GM12891 (cell line): Measurements from ENCODE around the gene KLK13.

Experiments
- DNase-seq: peaks from one replicate; pipeline ENCODE4 v3.0.0; 2011; ENCODE audit warnings: low spot score; ENCODE audit not compliant: insufficient read length
- FAIRE-seq: peaks from 2 replicates; lab custom pipeline; 2011; peaks lifted over from hg19 to GRCh38; lab: Jason Lieb, UNC
- PAX5 ChIP-seq: IDR thresholded peaks from 2 replicates; pipeline ENCODE4 v1.6.1; 2011; ENCODE audit warnings: low read length, moderate library complexity, mild to moderate bottlenecking; ENCODE audit not compliant: insufficient read depth, severe bottlenecking
- POLR2A ChIP-seq: IDR thresholded peaks from 2 replicates; pipeline ENCODE4 v1.6.1; 2011; ENCODE audit warnings: low read depth, low read length, control low read depth
- POLR2AphosphoS5 ChIP-seq: IDR thresholded peaks from 2 replicates; pipeline ENCODE4 v1.6.1; 2011; ENCODE audit warnings: low read depth, low read length, control low read depth
- POU2F2 ChIP-seq: IDR thresholded peaks from 2 replicates; pipeline ENCODE4 v1.6.1; 2011; ENCODE audit warnings: low read depth, mild to moderate bottlenecking, control low read depth, low read length, moderate library complexity
- SPI1 ChIP-seq: IDR thresholded peaks from 2 replicates; pipeline ENCODE4 v1.6.1; 2011; ENCODE audit warnings: low read depth, low read length, control low read depth
- TAF1 ChIP-seq: IDR thresholded peaks from 2 replicates; pipeline ENCODE4 v1.6.1; 2011; ENCODE audit warnings: low read depth, low read length, control low read depth

KLK13 gene

GRCh38 chr19:51091895-51092873 lies 27.3 kb upstream of the KLK13 start:
- FAIRE-seq, result no peak
- TF ChIP-seq POLR2A, result no peak
- TF ChIP-seq PAX5, result no peak
- no peak for TF ChIP-seq POLR2AphosphoS5
- TF ChIP-seq SPI1, result no peak
- TF ChIP-seq POU2F2, result no peak
- TF ChIP-seq TAF1, result no peak
- no peak for DNase-seq

DNA sequence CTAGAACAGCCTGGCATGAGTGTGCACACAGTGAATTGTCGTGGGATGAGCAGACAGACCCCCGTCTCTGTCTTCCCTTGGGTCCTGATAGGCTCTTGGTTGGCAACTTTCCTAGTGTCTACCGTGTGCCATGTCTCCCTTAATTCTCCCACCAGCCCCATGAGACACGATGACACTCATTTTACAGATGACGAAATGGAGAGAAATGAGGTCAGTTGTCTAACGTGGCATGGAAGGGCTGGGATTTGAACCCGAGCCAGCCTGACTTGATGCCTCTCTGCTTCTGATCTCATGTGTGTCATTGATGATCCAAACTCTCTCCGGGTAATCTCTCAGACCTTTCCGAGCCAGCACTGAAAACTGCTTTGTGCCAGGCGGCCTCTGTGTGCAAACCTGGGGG lies 26.2 kb upstream of the KLK13 start:
- TF ChIP-seq PAX5, result no peak
- TF ChIP-seq POU2F2, result no peak
- no peak for TF ChIP-seq SPI1
- no peak for TF ChIP-seq POLR2A
- no peak for TF ChIP-seq TAF1
- DNase-seq (no peak), FAIRE-seq (no peak)

- TF ChIP-seq SPI1 (no peak), PAX5 (no peak), TAF1 (no peak), POU2F2 (no peak), POLR2AphosphoS5 (no peak), POLR2A (no peak)
- FAIRE-seq, result no peak
These were observed 25.6 kb upstream of the KLK13 start for GRCh38 chr19:51090471-51090870.

DNA sequence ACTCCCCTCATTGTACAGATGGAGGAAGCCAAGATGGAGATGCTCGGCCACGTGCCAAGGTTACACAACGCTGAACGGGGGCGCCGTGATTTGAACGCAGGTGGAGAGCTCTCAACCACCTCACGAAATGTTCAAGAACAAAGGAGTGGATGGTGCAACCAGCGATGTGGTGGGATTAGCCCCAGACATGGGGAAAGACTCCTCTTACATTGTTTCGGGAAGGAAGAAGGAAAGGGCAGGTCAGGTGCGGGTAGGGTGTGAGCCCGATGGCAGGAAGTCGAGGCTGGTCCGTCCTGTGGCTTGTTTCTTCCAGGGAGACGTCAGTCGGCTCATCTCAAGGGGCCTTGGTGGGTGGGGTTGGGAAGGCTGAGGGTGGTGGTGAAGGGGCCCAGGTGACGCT lies 24.9 kb upstream of the KLK13 start:
- DNase-seq (no peak), FAIRE-seq (no peak)
- TF ChIP-seq PAX5 (no peak), POLR2AphosphoS5 (no peak), POU2F2 (no peak), SPI1 (no peak), POLR2A (no peak), TAF1 (no peak)

More at GRCh38 chr19:51090471-51090870, 25.6 kb upstream of the KLK13 start:
- DNase-seq, result no peak

DNA sequence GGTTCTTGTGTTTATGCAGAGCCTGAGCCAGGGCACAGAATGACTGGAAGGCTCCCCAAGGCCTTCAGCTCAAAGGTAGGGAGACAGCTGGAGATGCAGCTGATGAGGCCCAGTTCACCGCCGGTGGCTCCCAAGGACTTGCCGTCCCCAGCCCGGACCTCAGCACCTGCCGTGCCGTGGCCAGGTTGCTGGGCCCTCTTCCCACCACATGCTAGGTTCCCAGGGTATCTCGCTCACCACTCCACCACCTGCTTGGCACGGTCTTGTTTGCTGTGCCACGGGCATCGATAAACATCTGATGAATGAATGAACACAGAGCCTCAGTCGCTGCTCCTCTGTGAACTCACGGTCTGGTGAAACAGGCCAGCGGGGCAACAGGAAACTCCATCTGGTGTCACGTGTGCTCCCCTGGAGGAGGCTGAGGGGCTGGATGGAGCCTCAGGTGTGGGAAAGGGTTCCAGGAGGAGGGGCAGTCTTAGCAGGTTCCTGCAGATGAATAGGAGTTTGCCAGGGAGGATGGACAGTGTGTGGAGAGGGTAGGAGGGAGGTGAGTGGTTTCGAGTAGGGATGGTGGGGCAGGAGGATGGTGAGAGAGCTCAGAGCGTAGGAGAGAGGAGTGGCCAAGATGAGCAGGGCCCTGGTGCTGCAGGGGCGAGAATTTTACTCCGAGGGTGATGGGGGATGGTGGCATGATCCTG lies 21.4 kb upstream of the KLK13 start:
- FAIRE-seq (no peak), DNase-seq (no peak)
- TF ChIP-seq POU2F2 (no peak), POLR2A (no peak), PAX5 (no peak), POLR2AphosphoS5 (no peak), TAF1 (no peak), SPI1 (no peak)

- no peak for DNase-seq
- TF ChIP-seq POLR2AphosphoS5 (no peak), TAF1 (no peak), PAX5 (no peak), POLR2A (no peak), POU2F2 (no peak), SPI1 (no peak)
- FAIRE-seq, result no peak
These were observed 19.6 kb upstream of the KLK13 start for GRCh38 chr19:51084505-51084904.

DNA sequence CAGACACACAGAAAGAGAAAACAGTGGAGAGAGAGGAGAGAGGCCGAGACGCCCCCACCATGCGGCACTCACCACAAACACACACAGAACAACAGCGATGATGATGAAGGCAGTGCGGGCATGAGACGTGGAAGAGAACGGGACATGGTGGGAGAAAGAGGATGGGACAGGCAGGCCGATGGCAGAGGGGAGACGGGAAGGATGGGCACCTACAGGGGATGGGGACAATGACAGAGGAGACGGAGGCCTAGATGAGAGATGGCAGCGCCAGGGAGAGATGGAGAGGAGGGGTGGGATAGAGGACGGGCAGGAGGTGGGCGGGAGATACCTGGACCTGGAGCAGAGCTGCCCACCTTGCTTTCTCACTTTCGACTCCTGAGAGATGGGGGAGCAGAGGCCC lies 18.9 kb upstream of the KLK13 start:
- FAIRE-seq, result no peak
- TF ChIP-seq SPI1 (no peak), PAX5 (no peak), POLR2AphosphoS5 (no peak), POU2F2 (no peak), TAF1 (no peak), POLR2A (no peak)

GRCh38 chr19:51083181-51083580 lies 18.3 kb upstream of the KLK13 start:
- TF ChIP-seq TAF1, result no peak
- no peak for FAIRE-seq
- DNase-seq, result no peak

More for the DNA sequence above, 18.9 kb upstream of the KLK13 start:
- no peak for DNase-seq

DNA sequence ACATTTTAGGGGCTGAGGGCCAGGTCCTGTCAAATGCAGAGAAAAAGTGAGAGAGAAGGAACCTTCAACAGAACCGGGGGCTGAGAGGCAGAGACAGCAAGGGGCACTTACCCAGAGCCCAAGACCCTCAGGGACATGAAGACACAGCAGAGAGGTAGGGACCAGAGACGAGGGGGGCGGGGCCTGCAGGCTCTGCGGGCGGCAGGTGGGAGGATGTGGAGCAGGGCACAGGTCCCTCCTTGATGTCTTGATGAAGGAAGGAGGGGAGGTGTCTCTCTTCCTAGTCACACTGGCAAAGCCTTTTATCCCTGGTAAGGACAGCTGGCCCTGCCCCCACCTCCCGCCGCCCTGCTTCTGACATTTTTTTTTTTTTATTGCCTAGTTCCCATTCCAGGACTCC lies 17.7 kb upstream of the KLK13 start, which contains the start of gene KLK14:
TSS of gene KLK14 (minus strand) at position 277 of the 400 bp plus-strand sequence. CDS start at position 4, 273 bp downstream.
- no peak for FAIRE-seq
- TF ChIP-seq POLR2A (no peak), POLR2AphosphoS5 (no peak), TAF1 (no peak), SPI1 (no peak), PAX5 (no peak), POU2F2 (no peak)
- DNase-seq, result no peak
